SK-N-MC (cell line): ENCODE results near the gene SNRPA1.

Source experiments
- EZH2 ChIP-seq: fragments of 200-600 bp; sonication (generic); IDR thresholded peaks from one replicate; pipeline ENCODE4 v1.6.1; 2017; ENCODE audit warnings: antibody characterized with exemption
- POLR2AphosphoS5 ChIP-seq: IDR thresholded peaks from 2 replicates; pipeline ENCODE4 v1.6.1; 2012; ENCODE audit warnings: mild to moderate bottlenecking, low read depth, low read length, borderline replicate concordance

DNA sequence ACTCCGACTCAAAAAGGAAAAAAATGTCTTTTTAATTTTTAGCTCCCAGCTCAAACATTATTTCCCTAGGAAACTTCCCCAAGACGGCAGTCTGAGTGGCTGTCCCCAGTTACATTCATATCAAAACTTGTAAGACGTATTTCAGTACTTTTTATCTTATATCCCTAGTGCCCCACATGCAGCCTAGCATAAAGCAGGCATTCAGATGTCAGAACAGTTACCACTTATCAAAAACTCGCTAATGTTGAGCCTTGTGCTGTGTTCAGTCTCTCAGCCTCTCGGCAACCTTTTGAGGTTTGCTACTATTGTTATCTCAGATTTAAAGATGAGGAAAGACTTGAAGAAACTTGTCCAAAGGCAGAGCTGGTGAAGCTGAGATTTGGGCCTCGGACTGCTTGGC, 11.1 kb downstream of the SNRPA1 start:
- no peak for TF ChIP-seq POLR2AphosphoS5
- TF ChIP-seq EZH2: no peak
